IMR-90 (cell line): ENCODE results near the gene TNK1. TPM values are rescaled to one million over a fixed set of nuclear protein-coding genes. Genes with fewer than 3 reads are reported as not detected.

Experiments used
- MAFK ChIP-seq: IDR thresholded peaks from 2 replicates; pipeline ENCODE4 v1.6.1; 2012; ENCODE audit warnings: low read depth, low read length, improper control_type of control experiment
- MXI1 ChIP-seq: IDR thresholded peaks from 2 replicates; pipeline ENCODE4 v1.6.1; 2012; ENCODE audit warnings: low read depth, mild to moderate bottlenecking, low read length, moderate library complexity, borderline replicate concordance
- polyA plus RNA-seq, 3 experiments: library from polyadenylated mRNA; depleted of rRNA; stranded (reverse); fragments of >200 nt; gene quantifications; 2 replicates each; pipeline ENCODE4 v1.2.3, GENCODE V29; 2012; ENCODE audit warnings: low replicate concordance in 1 of 3
- total RNA-seq: library from RNA; depleted of rRNA; stranded (reverse); fragments of >200 nt; gene quantifications from 2 replicates; pipeline ENCODE4 v1.2.3, GENCODE V29; 2012; rRNA removed

The TNK1 gene
- total and polyA plus RNA-seq, 2 of the 4 experiments (the other 2 are of a cell fraction): 0.44 to 0.54 TPM

GRCh38 chr17:7438656-7439460 is 58.0 kb downstream of the TNK1 start (continued):
- TF ChIP-seq MAFK: no peak
- no peak for TF ChIP-seq MXI1

Other genes starting within 250 kb of the TNK1 start
Only the 30 nearest of the 38 such genes appear.
- 8.1 and 8.2 TPM in 2 replicates for gene DLG4, start 161.3 kb upstream of the TNK1 start, total RNA-seq
- 28.5 and 30.5 TPM in 2 replicates for gene DLG4, start 161.3 kb upstream of the TNK1 start, polyA plus RNA-seq (2012; rRNA removed)
- 129 and 139 TPM in 2 replicates for gene ACADVL, start 161.2 kb upstream of the TNK1 start, total RNA-seq
- gene ACADVL, start 161.2 kb upstream of the TNK1 start, polyA plus RNA-seq (2012; rRNA removed): 752 and 844 TPM in 2 replicates
- 20.3 and 21.3 TPM in 2 replicates for gene DVL2, start 146.6 kb upstream of the TNK1 start, total RNA-seq
- 10.5 and 11.8 TPM in 2 replicates for gene DVL2, start 146.6 kb upstream of the TNK1 start, polyA plus RNA-seq (2012; rRNA removed)
- 44.8 and 45.5 TPM in 2 replicates for gene PHF23, start 141.6 kb upstream of the TNK1 start, total RNA-seq
- 54.4 and 58.5 TPM in 2 replicates for gene PHF23, start 141.6 kb upstream of the TNK1 start, polyA plus RNA-seq (2012; rRNA removed)
- 70.8 and 77.8 TPM in 2 replicates for gene GABARAP, start 138.6 kb upstream of the TNK1 start, total RNA-seq
- 702 and 780 TPM in 2 replicates for gene GABARAP, start 138.6 kb upstream of the TNK1 start, polyA plus RNA-seq (2012; rRNA removed)
- gene CTDNEP1, start 129.4 kb upstream of the TNK1 start, total RNA-seq: 18.3 and 23.8 TPM in 2 replicates
- gene CTDNEP1, start 129.4 kb upstream of the TNK1 start, polyA plus RNA-seq (2012; rRNA removed): 132 TPM in 2 replicates
- gene ELP5, start 128.9 kb upstream of the TNK1 start, total RNA-seq: 46.6 and 48.0 TPM in 2 replicates
- 38.6 and 39.3 TPM in 2 replicates for gene ELP5, start 128.9 kb upstream of the TNK1 start, polyA plus RNA-seq (2012; rRNA removed)
- 0.56 and 1.4 TPM in 2 replicates for gene CLDN7, start 118.6 kb upstream of the TNK1 start, total RNA-seq
- gene CLDN7, start 118.6 kb upstream of the TNK1 start, polyA plus RNA-seq (2012; rRNA removed): 1.4 and 2.8 TPM in 2 replicates
- under 0.01 TPM in 1 of 2 replicates, not detected in the other for gene SLC2A4, start 99.4 kb upstream of the TNK1 start, total RNA-seq
- 0.07 TPM in 2 replicates for gene SLC2A4, start 99.4 kb upstream of the TNK1 start, polyA plus RNA-seq (2012; rRNA removed)
- not detected in 2 replicates for gene YBX2, start 86.5 kb upstream of the TNK1 start, total RNA-seq
- 0.17 TPM in 1 of 2 replicates, not detected in the other for gene YBX2, start 86.5 kb upstream of the TNK1 start, polyA plus RNA-seq (2012; rRNA removed)
- gene EIF5A, start 73.5 kb upstream of the TNK1 start, total RNA-seq: 718 and 883 TPM in 2 replicates
- gene EIF5A, start 73.5 kb upstream of the TNK1 start, polyA plus RNA-seq (2012; rRNA removed): 660 and 782 TPM in 2 replicates
- 36.2 and 37.5 TPM in 2 replicates for gene GPS2, start 65.7 kb upstream of the TNK1 start, total RNA-seq
- 47.5 and 50.9 TPM in 2 replicates for gene GPS2, start 65.7 kb upstream of the TNK1 start, polyA plus RNA-seq (2012; rRNA removed)
- 8.4 and 9.2 TPM in 2 replicates for gene NEURL4, start 51.8 kb upstream of the TNK1 start, total RNA-seq
- 23.3 and 26.3 TPM in 2 replicates for gene NEURL4, start 51.8 kb upstream of the TNK1 start, polyA plus RNA-seq (2012; rRNA removed)
- under 0.01 and 0.83 TPM in 2 replicates for gene ACAP1, start 44.6 kb upstream of the TNK1 start, total RNA-seq
- 2.1 and 2.3 TPM in 2 replicates for gene ACAP1, start 44.6 kb upstream of the TNK1 start, polyA plus RNA-seq (2012; rRNA removed)
- 10.6 and 10.8 TPM in 2 replicates for gene KCTD11, start 28.9 kb upstream of the TNK1 start, total RNA-seq
- 14.4 and 16.4 TPM in 2 replicates for gene KCTD11, start 28.9 kb upstream of the TNK1 start, polyA plus RNA-seq (2012; rRNA removed)
- not detected in 2 replicates for gene TMEM95, start 25.9 kb upstream of the TNK1 start, total RNA-seq
- not detected in 2 replicates for gene TMEM95, start 25.9 kb upstream of the TNK1 start, polyA plus RNA-seq (2012; rRNA removed)
- gene PLSCR3, start 13.4 kb downstream of the TNK1 start, total RNA-seq: 6.1 and 6.4 TPM in 2 replicates
- gene PLSCR3, start 13.4 kb downstream of the TNK1 start, polyA plus RNA-seq (2012; rRNA removed): 116 and 131 TPM in 2 replicates
- 35.3 and 38.4 TPM in 2 replicates for gene TMEM256, start 23.0 kb downstream of the TNK1 start, total RNA-seq
- gene TMEM256, start 23.0 kb downstream of the TNK1 start, polyA plus RNA-seq (2012; rRNA removed): 174 and 252 TPM in 2 replicates
- gene NLGN2, start 26.8 kb downstream of the TNK1 start, total RNA-seq: 1.7 and 1.8 TPM in 2 replicates
- 36.7 and 38.1 TPM in 2 replicates for gene NLGN2, start 26.8 kb downstream of the TNK1 start, polyA plus RNA-seq (2012; rRNA removed)
- not detected in 2 replicates for gene SPEM1, start 39.2 kb downstream of the TNK1 start, total RNA-seq
- not detected in 2 replicates for gene SPEM1, start 39.2 kb downstream of the TNK1 start, polyA plus RNA-seq (2012; rRNA removed)
- not detected in 2 replicates for gene SPEM2, start 44.5 kb downstream of the TNK1 start, total RNA-seq
- gene SPEM2, start 44.5 kb downstream of the TNK1 start, polyA plus RNA-seq (2012; rRNA removed): not detected in 2 replicates
- not detected in 2 replicates for gene SPEM3, start 47.8 kb downstream of the TNK1 start, total RNA-seq
- not detected in 2 replicates for gene SPEM3, start 47.8 kb downstream of the TNK1 start, polyA plus RNA-seq (2012; rRNA removed)
- 1.1 and 1.4 TPM in 2 replicates for gene TMEM102, start 54.3 kb downstream of the TNK1 start, total RNA-seq
- 2.2 and 2.3 TPM in 2 replicates for gene TMEM102, start 54.3 kb downstream of the TNK1 start, polyA plus RNA-seq (2012; rRNA removed)
- 0.18 and 0.28 TPM in 2 replicates for gene FGF11, start 58.4 kb downstream of the TNK1 start, total RNA-seq
- 0.99 and 1.1 TPM in 2 replicates for gene FGF11, start 58.4 kb downstream of the TNK1 start, polyA plus RNA-seq (2012; rRNA removed)
- 4.2 and 4.3 TPM in 2 replicates for gene CHRNB1, start 64.0 kb downstream of the TNK1 start, total RNA-seq
- gene CHRNB1, start 64.0 kb downstream of the TNK1 start, polyA plus RNA-seq (2012; rRNA removed): 6.0 and 6.4 TPM in 2 replicates
- 6.3 and 8.3 TPM in 2 replicates for gene ZBTB4, start 98.5 kb downstream of the TNK1 start, total RNA-seq
- gene ZBTB4, start 98.5 kb downstream of the TNK1 start, polyA plus RNA-seq (2012; rRNA removed): 20.1 and 20.3 TPM in 2 replicates
- not detected in 2 replicates for gene SLC35G6, start 100.4 kb downstream of the TNK1 start, total RNA-seq
- gene SLC35G6, start 100.4 kb downstream of the TNK1 start, polyA plus RNA-seq (2012; rRNA removed): not detected in 2 replicates
- gene POLR2A, start 103.3 kb downstream of the TNK1 start, total RNA-seq: 56.4 and 56.6 TPM in 2 replicates
- gene POLR2A, start 103.3 kb downstream of the TNK1 start, polyA plus RNA-seq (2012; rRNA removed): 38.4 and 54.0 TPM in 2 replicates
- gene TNFSF12, start 168.0 kb downstream of the TNK1 start, total RNA-seq: 2.7 and 3.6 TPM in 2 replicates
- gene TNFSF12, start 168.0 kb downstream of the TNK1 start, polyA plus RNA-seq (2012; rRNA removed): 22.0 and 23.1 TPM in 2 replicates
- gene TNFSF13, start 177.7 kb downstream of the TNK1 start, total RNA-seq: 0.56 TPM in 1 of 2 replicates, not detected in the other
- 0.98 and 1.3 TPM in 2 replicates for gene TNFSF13, start 177.7 kb downstream of the TNK1 start, polyA plus RNA-seq (2012; rRNA removed)